ENCODE data around the gene TLX2. TPM values are rescaled to one million over a fixed set of nuclear protein-coding genes. Genes with fewer than 3 reads are reported as not detected.

TLX2 gene
- total and polyA plus RNA-seq, 2 of the 4 experiments (the other 2 are of a cell fraction), result not detected

DNA sequence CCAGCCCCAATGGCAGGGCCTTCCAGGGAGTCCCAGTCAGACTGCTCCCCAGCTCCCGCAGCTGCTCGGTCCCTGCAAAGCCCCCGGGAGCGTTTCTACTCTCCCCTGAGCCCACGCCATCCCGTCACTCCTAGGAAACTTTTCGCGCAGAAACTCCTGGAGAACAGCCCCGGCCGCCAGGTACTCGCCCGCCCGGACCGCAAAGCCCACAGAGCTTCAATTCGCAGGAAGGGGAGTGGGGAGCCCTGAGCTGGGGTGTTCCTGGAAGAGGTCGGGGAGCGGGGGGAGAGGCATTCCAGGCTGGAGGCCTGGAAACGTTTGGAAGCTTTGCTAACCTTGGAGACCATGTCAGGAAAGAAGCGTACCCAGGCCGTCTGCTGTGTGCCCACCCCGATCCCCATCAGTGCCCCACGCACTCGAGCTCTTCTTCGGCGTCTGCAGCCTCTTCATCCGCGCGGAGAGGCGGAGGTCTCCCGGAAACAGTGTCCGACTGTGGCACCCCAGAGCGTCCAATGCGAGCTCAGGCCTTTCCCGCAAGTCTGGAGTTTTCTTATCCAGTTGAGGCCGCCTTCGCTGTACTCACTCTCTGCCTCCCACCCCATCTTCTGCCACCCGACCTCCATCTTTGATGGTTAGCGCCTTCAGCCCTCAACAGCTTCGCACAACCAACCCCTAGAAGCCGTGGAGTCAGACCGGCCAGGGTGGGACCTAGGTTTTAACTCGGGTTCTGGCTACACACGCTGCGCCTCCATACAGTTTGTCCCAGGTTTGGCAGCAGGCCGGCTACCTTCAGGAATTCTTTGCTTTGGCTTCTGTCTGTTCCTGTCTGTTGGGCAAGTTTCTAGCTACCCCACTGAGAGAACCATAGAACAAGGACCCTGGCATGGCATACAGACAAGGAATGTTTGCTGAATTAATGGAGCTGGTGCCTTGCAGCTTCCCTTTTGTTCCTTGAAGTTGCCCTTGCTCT, 10.5 kb upstream of the TLX2 start:
- intact Hi-C loops (cut with micrococcal nuclease) (no loop called here), in situ Hi-C loops (cut with MboI; ENCODE audit: low sequenced_read_pairs) (no loop called here), dilution Hi-C loops (cut with HindIII; ENCODE audit: low sequenced_read_pairs, unreplicated experiment) (no loop called here)
- Histone ChIP-seq H3K23ac (ENCODE audit: low read depth, low read length) (peak overlapping the region; percentile 13; the same call in 1 of the 2 replicates), H4K5ac (ENCODE audit: low read depth, low read length) (peak overlapping the region; percentile 75), H3K79me1 (ENCODE audit: low read depth in 1 of 2, low read length in 2 of 2) (peaks cover 12 to 40% of the 10 kb centered on the region in 2 experiments), H2AK9ac (replicated peaks; ENCODE audit: low read depth, low read length, poor library complexity) (peak overlapping the region; percentile 87), H2AK5ac (ENCODE audit: low read depth, low read length) (peak overlapping the region; percentile 85), H3K36me3 (ENCODE audit: control insufficient read depth, insufficient read depth, low read length) (peaks cover 16% of the 10 kb centered on the region), H3K56ac (ENCODE audit: extremely low read depth, insufficient read depth, low read length) (no peak overlapping the region), H3K9ac (ENCODE audit: low read depth, low read length) (peak overlapping the region; percentile 39), H3K27me3 (ENCODE audit: control insufficient read depth, insufficient read depth, low read length) (peaks cover 24% of the 10 kb centered on the region), H2BK120ac (ENCODE audit: low read depth, low read length) (peak overlapping the region; percentile 64), H2BK20ac (ENCODE audit: low read depth, low read length) (peak overlapping the region; percentile 6; the same call in 1 of the 2 replicates), H3K4ac (ENCODE audit: low read depth, low read length) (peak overlapping the region; percentile 66), H2BK15ac (ENCODE audit: low read depth, low read length) (peak overlapping the region; percentile 57; the same call in 1 of the 3 replicates), H4K20me1 (ENCODE audit: insufficient read depth, low read length) (no peaks in the 10 kb centered on the region), H4K91ac (ENCODE audit: insufficient read depth, low read depth, low read length) (peak overlapping the region; percentile 81), H4K8ac (ENCODE audit: low read depth in 2 of 2, low read length in 2 of 2) (peak overlapping the region; percentile 91 to 94), H2BK5ac (ENCODE audit: low read depth, low read length, poor library complexity, severe bottlenecking) (peak overlapping the region; percentile 27), H3K4me2 (ENCODE audit: low read depth, low read length) (peak overlapping the region; percentile 67), H2AFZ (replicated peaks; ENCODE audit: low read length, poor library complexity) (peak overlapping the region; percentile 97), H3K4me3 (ENCODE audit: insufficient read depth, low read depth, low read length) (peak overlapping the region; percentile 43), H3K27ac (ENCODE audit: insufficient read depth, low read length) (peak overlapping the region; percentile 67), H3K9me3 (ENCODE audit: control insufficient read depth, insufficient read depth, low read length) (no peaks in the 10 kb centered on the region), H3K9me1 (ENCODE audit: insufficient read depth, low read length) (peaks cover 9% of the 10 kb centered on the region), H3K14ac (replicated peaks; ENCODE audit: low read depth, low read length) (peak overlapping the region; percentile 89), H3K18ac (ENCODE audit: low read depth, low read length) (peak overlapping the region; percentile 41; the same call in 1 of the 2 replicates), H3K4me1 (ENCODE audit: control insufficient read depth, insufficient read depth, low read length) (peaks cover 21% of the 10 kb centered on the region)
- WGBS, 2 experiments (ENCODE audit: extremely low coverage in 2 of 2, insufficient read length in 1 of 2), result 55% methylated on average over 28 of the region's 45 CpGs; no CpG with 5 or more reads in 1 of the 2 experiments
- TF ChIP-seq, protein P1, sequence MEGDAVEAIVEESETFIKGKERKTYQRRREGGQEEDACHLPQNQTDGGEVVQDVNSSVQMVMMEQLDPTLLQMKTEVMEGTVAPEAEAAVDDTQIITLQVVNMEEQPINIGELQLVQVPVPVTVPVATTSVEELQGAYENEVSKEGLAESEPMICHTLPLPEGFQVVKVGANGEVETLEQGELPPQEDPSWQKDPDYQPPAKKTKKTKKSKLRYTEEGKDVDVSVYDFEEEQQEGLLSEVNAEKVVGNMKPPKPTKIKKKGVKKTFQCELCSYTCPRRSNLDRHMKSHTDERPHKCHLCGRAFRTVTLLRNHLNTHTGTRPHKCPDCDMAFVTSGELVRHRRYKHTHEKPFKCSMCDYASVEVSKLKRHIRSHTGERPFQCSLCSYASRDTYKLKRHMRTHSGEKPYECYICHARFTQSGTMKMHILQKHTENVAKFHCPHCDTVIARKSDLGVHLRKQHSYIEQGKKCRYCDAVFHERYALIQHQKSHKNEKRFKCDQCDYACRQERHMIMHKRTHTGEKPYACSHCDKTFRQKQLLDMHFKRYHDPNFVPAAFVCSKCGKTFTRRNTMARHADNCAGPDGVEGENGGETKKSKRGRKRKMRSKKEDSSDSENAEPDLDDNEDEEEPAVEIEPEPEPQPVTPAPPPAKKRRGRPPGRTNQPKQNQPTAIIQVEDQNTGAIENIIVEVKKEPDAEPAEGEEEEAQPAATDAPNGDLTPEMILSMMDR (conservative IDR thresholded peaks at IDR 0.05; ENCODE audit: low read depth, low read length), result no peak
- no peak for TF ChIP-seq CEBPB (IDR thresholded peaks at IDR 0.05; ENCODE audit: low read depth, low read length)
- no peak for TF ChIP-seq MXI1 (IDR thresholded peaks at IDR 0.05; ENCODE audit: borderline replicate concordance, low read depth, low read length)
- ATAC-seq (ENCODE audit: low read depth) (no peak), DNase-seq (no peak)
- BruUV-seq (replicated peaks), result no TSS peak
- ChIA-PET POLR2A (ENCODE audit: unreplicated experiment) (interaction anchor here (1.1 to 1.4 kb wide), 2 partner anchors 21 to 90 kb away, joined by 3 to 4 read pairs; partner anchors contain the start of genes CCDC142 and TTC31), CTCF (no interaction called here)
